ENCODE measurements around the gene ANKS1B.

ANKS1B gene

GRCh38 chr12:99453836-99454538 lies 530.7 kb downstream of the ANKS1B start:
- no peak for TF ChIP-seq JUND (IDR thresholded peaks at IDR 0.05; ENCODE audit: low read depth)

GRCh38 chr12:99450036-99450630 lies 534.6 kb downstream of the ANKS1B start:
- no peak for TF ChIP-seq JUND (IDR thresholded peaks at IDR 0.05; ENCODE audit: low read depth)
- in situ Hi-C loops (cut with HindIII; ENCODE audit: low pct_unique_long_range_greater_than_20kb, low sequenced_read_pairs) = no loop called here
- no peak for DNase-seq (ENCODE audit: low read depth in 1 of 2, low spot score in 1 of 2)

More at GRCh38 chr12:99453836-99454538, 530.7 kb downstream of the ANKS1B start:
- in situ Hi-C loops (cut with HindIII; ENCODE audit: low pct_unique_long_range_greater_than_20kb, low sequenced_read_pairs) = no loop called here
- no peak for DNase-seq (ENCODE audit: low read depth in 1 of 2, low spot score in 1 of 2)

- no peak for DNase-seq (ENCODE audit: low read depth in 1 of 2, low spot score in 1 of 2)
- TF ChIP-seq JUND (IDR thresholded peaks at IDR 0.05; ENCODE audit: low read depth) = no peak
- in situ Hi-C loops (cut with HindIII; ENCODE audit: low pct_unique_long_range_greater_than_20kb, low sequenced_read_pairs) = no loop called here
These were observed 539.8 kb downstream of the ANKS1B start for GRCh38 chr12:99444859-99445316.

- DNase-seq (ENCODE audit: low read depth in 1 of 2, low spot score in 1 of 2) = no peak
- in situ Hi-C loops (cut with HindIII; ENCODE audit: low pct_unique_long_range_greater_than_20kb, low sequenced_read_pairs) = no loop called here
- TF ChIP-seq JUND (IDR thresholded peaks at IDR 0.05; ENCODE audit: low read depth) = no peak
These were observed 542.0 kb downstream of the ANKS1B start for GRCh38 chr12:99442758-99443157.

- no peak for DNase-seq (ENCODE audit: low read depth in 1 of 2, low spot score in 1 of 2)
- TF ChIP-seq JUND (IDR thresholded peaks at IDR 0.05; ENCODE audit: low read depth) = no peak
- in situ Hi-C loops (cut with HindIII; ENCODE audit: low pct_unique_long_range_greater_than_20kb, low sequenced_read_pairs) = no loop called here
These were observed 545.3 kb downstream of the ANKS1B start for GRCh38 chr12:99439399-99439798.

GRCh38 chr12:99436584-99436983 lies 548.2 kb downstream of the ANKS1B start:
- no peak for TF ChIP-seq JUND (IDR thresholded peaks at IDR 0.05; ENCODE audit: low read depth)
- in situ Hi-C loops (cut with HindIII; ENCODE audit: low pct_unique_long_range_greater_than_20kb, low sequenced_read_pairs) = no loop called here
- DNase-seq (ENCODE audit: low read depth in 1 of 2, low spot score in 1 of 2) = no peak

GRCh38 chr12:99435095-99435791 lies 549.5 kb downstream of the ANKS1B start:
- peak in 1 of 2 experiments; percentile 48 for DNase-seq (ENCODE audit: low read depth in 1 of 2, low spot score in 1 of 2)
- in situ Hi-C loops (cut with HindIII; ENCODE audit: low pct_unique_long_range_greater_than_20kb, low sequenced_read_pairs) = no loop called here
- TF ChIP-seq JUND (IDR thresholded peaks at IDR 0.05; ENCODE audit: low read depth) = no peak

GRCh38 chr12:99433155-99433554 lies 551.6 kb downstream of the ANKS1B start:
- in situ Hi-C loops (cut with HindIII; ENCODE audit: low pct_unique_long_range_greater_than_20kb, low sequenced_read_pairs) = no loop called here
- TF ChIP-seq JUND (IDR thresholded peaks at IDR 0.05; ENCODE audit: low read depth) = no peak
- no peak for DNase-seq (ENCODE audit: low read depth in 1 of 2, low spot score in 1 of 2)

- TF ChIP-seq JUND (IDR thresholded peaks at IDR 0.05; ENCODE audit: low read depth) = no peak
- in situ Hi-C loops (cut with HindIII; ENCODE audit: low pct_unique_long_range_greater_than_20kb, low sequenced_read_pairs) = no loop called here
- no peak for DNase-seq (ENCODE audit: low read depth in 1 of 2, low spot score in 1 of 2)
These were observed 553.5 kb downstream of the ANKS1B start for GRCh38 chr12:99431203-99431602.

GRCh38 chr12:99427104-99427503 lies 557.6 kb downstream of the ANKS1B start:
- in situ Hi-C loops (cut with HindIII; ENCODE audit: low pct_unique_long_range_greater_than_20kb, low sequenced_read_pairs) = no loop called here
- no peak for DNase-seq (ENCODE audit: low read depth in 1 of 2, low spot score in 1 of 2)
- no peak for TF ChIP-seq JUND (IDR thresholded peaks at IDR 0.05; ENCODE audit: low read depth)

- DNase-seq (ENCODE audit: low read depth in 1 of 2, low spot score in 1 of 2) = no peak
- in situ Hi-C loops (cut with HindIII; ENCODE audit: low pct_unique_long_range_greater_than_20kb, low sequenced_read_pairs) = no loop called here
These were observed 566.4 kb downstream of the ANKS1B start for GRCh38 chr12:99418379-99418778.

GRCh38 chr12:99413751-99414150 lies 571.0 kb downstream of the ANKS1B start:
- no peak for DNase-seq (ENCODE audit: low read depth in 1 of 2, low spot score in 1 of 2)
- in situ Hi-C loops (cut with HindIII; ENCODE audit: low pct_unique_long_range_greater_than_20kb, low sequenced_read_pairs) = no loop called here
- no peak for TF ChIP-seq JUND (IDR thresholded peaks at IDR 0.05; ENCODE audit: low read depth)

More at GRCh38 chr12:99418379-99418778, 566.4 kb downstream of the ANKS1B start:
- TF ChIP-seq JUND (IDR thresholded peaks at IDR 0.05; ENCODE audit: low read depth) = no peak

GRCh38 chr12:99393763-99394162 lies 591.0 kb downstream of the ANKS1B start:
- no peak for DNase-seq (ENCODE audit: low read depth in 1 of 2, low spot score in 1 of 2)
- TF ChIP-seq JUND (IDR thresholded peaks at IDR 0.05; ENCODE audit: low read depth) = no peak
- in situ Hi-C loops (cut with HindIII; ENCODE audit: low pct_unique_long_range_greater_than_20kb, low sequenced_read_pairs) = no loop called here
